GM18499 (cell line): ENCODE results near the gene ST6GALNAC6.
"Not testable (repeated sequence)": the region's sequence is repeated elsewhere in the genome, so short reads cannot be mapped to it uniquely, and the experiment has no call there.

Source experiments
- ATAC-seq: cut with Tn5 transposase; IDR thresholded peaks from one replicate; pipeline ENCODE4 v1.9.1; 2021; ENCODE audit warnings: moderate number of reproducible peaks; ENCODE audit not compliant: insufficient read depth, unreplicated experiment

ST6GALNAC6 gene

GRCh38 chr9:127897193-127897692 lies 2.2 kb downstream of the ST6GALNAC6 start:
- ATAC-seq = no peak

GRCh38 chr9:127896395-127897192 lies 2.8 kb downstream of the ST6GALNAC6 start:
- ATAC-seq = no peak

- no peak for ATAC-seq
Observed at GRCh38 chr9:127895811-127896210, 3.6 kb downstream of the ST6GALNAC6 start.

GRCh38 chr9:127893392-127893791 lies 6.0 kb downstream of the ST6GALNAC6 start:
- no peak for ATAC-seq

DNA sequence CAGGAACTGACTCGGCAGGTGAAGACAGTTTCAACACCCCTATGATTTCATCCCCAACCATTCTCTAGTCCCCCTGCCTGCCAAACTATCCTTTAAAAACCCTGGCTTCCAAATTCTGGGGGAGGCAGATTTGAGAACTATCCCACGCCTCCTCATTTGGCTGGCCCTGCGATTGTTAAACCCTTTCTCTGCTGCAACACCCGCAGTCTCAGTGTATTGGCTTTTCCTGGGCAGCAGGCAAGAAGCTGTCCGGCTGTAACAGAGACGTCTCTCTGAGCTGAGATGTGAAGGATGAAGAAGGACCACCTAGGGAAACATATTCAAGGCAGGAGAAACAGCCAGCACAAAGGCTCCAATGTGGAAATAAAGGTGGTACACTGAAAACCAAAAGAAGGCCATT lies 6.6 kb downstream of the ST6GALNAC6 start:
- no peak for ATAC-seq

- no peak for ATAC-seq
Observed at GRCh38 chr9:127890053-127890452, 9.3 kb downstream of the ST6GALNAC6 start.

DNA sequence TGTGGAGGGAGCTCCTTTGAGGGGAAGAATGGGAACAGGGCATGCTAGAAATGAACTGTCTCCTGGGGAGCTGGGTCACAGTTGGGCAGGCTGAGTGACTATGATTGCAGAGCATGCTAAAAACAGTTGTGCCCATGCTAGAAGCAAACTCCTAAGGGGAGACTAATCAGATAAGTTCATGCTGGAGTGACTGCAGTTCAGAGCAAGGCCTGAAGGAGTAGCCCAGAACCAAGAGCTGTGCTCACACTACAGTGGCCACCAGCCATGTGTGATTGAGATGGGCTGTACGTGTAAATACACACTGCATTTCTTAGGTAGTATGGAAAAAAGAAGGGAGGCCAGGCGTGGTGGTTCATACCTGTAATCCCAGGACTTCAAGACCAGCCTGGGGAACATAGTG lies 11.6 kb downstream of the ST6GALNAC6 start:
- no peak for ATAC-seq

GRCh38 chr9:127886401-127886972 lies 12.9 kb downstream of the ST6GALNAC6 start:
- no peak for ATAC-seq

DNA sequence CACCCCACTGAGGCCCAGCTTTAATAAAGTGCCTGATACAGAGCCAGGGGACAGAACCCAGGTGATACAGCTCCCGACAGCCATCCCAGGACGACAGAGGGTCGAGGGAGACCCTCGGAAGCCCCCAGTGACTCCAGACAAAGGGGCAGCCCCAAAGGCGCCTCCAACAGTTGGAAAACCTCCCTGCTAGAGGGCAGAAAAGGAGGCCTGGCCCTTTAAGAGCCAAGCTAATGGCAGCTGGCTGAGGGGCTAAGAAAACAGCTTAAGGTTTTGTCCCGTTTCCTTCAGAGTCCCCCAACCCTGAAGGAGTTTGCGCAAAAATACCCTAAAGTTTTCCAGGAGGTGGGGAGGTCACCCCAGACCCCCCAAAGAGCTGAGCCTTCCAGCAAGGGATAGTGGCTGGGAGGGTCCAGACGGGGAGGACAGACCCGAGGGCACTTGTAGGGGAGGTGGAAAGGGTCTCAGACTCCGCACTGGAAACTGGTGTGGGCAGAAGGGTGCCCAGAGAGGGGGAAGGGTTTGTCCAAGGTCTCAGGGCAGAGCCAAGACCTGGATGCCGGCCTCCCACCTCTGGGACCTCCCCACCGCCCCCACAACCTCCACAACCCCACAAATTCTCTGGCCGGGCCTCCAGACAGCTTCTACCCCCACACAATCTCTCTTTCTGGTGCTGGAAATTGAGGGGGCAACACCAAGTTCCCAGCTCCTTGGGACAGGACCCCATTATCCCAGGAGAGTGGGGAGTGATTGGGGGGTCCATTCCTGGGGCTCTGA lies 13.7 kb downstream of the ST6GALNAC6 start:
- no peak for ATAC-seq

- ATAC-seq = no peak
Observed at GRCh38 chr9:127884976-127885490, 14.4 kb downstream of the ST6GALNAC6 start.

- ATAC-seq = no peak
Observed at GRCh38 chr9:127884427-127884911, 14.9 kb downstream of the ST6GALNAC6 start.

- no peak for ATAC-seq
Observed at GRCh38 chr9:127883959-127884358, 15.4 kb downstream of the ST6GALNAC6 start.

- not testable (repeated sequence) for ATAC-seq
Observed at GRCh38 chr9:127881715-127882114, 17.7 kb downstream of the ST6GALNAC6 start.

GRCh38 chr9:127880143-127880542 lies 19.3 kb downstream of the ST6GALNAC6 start:
- no peak for ATAC-seq

DNA sequence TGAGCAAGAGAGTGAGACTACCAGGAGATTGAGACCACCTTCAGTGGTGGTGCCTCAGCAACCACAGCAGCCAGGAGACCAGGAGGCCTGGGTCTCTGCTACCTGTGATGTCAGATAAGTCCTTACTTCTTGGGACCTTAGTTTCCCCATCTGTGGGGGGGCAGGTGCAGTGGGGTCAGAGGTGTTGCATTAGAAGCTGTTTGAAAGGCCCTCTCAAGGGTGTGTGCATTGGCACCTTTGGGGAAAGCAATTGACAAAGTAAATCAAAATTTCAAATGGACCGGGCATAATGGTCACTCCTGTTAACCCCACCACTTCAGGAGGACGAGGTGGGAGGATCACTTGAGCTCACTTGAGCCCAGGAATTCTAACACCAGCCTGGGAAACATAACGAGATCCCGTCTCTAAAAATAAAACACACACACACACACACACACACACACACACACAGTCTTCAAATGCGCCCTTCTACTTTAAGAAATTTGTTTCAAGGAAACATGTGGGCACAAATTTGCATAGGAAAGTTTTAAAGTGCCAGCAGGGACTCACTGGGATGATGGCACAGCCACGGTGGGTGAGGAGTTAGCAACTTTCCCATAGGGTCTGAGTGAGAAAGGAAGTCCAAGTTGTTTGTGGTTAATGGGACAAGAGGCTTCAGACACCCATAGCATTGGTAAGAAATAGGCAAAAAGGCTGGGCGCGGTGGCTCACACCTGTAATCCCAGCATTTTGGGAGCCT lies 20.6 kb downstream of the ST6GALNAC6 start:
- no peak for ATAC-seq

GRCh38 chr9:127878001-127878651 lies 21.3 kb downstream of the ST6GALNAC6 start:
- no peak for ATAC-seq

GRCh38 chr9:127877566-127877998 lies 21.8 kb downstream of the ST6GALNAC6 start, which contains the start of gene AK1:
Gene AK1 (minus strand): TSS chr9:127877675. CDS start chr9:127874617, 3,058 bp downstream.
- no peak for ATAC-seq

DNA sequence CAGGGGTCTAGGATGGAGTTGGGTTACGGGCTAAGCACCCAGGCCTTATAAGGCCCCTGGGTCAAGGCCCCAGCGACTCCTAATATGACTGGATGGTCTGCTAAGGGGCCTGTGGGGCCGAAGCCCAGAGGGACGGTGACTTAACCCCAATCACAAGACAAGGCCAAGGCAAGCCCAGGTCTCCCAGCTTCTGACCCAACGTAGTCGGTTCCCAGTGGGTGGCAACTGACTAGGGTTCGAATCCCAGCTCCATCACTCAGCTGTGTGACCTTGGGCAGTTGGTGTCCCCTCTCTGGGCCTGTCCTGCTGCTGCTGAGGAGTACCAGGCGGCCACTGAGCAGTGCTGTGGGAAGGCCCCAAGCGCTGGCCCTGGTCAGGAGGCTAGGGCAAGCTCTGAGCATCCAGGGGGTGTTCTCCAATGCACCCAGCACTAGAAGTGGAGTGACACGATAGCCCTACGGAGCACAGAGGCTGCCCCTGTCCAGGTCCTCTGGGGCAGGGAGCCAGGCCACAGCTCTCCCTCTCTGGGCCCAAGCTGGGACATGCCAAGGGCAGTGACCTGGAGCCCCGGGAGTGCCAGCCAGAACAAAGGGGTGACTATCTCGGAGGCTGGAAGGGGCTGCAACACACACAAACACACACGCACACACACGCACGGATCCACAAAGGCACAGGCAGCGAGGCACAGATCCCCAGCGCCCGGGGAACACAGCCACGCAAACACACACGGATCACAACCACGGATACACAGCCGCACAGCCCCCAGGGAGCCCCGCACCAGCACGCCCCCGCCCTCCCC lies 22.4 kb downstream of the ST6GALNAC6 start:
- no peak for ATAC-seq
